Smooth muscle cell (in vitro differentiated cells): ENCODE data around the gene AWAT2. TPM values are rescaled to one million over a fixed set of nuclear protein-coding genes. Genes with fewer than 3 reads are reported as not detected.

ENCODE experiments used
- DNase-seq: peaks from one replicate; lab custom pipeline; 2025; ENCODE audit not compliant: unreplicated experiment; lab: John Stamatoyannopoulos, UW
- H2AFZ ChIP-seq: fragments of 200-600 bp; sonication (generic); 2 replicates; pipeline ENCODE4 v1.6.0; 2016; ENCODE audit warnings: antibody characterized with exemption, low read depth, mild to moderate bottlenecking
- H3F3A ChIP-seq: fragments of 200-600 bp; sonication (generic); 2 replicates; pipeline ENCODE4 v1.6.0; 2017; ENCODE audit warnings: antibody characterized with exemption, low read depth
- H3K27ac ChIP-seq: fragments of 200-600 bp; sonication (generic); 2 replicates; pipeline ENCODE4 v1.5.1; 2016; ENCODE audit warnings: low read depth, mild to moderate bottlenecking
- H3K27me3 ChIP-seq: fragments of 200-600 bp; sonication (generic); 2 replicates; pipeline ENCODE4 v1.6.1; 2016; ENCODE audit warnings: low read depth, mild to moderate bottlenecking
- H3K36me3 ChIP-seq: fragments of 200-600 bp; sonication (generic); 2 replicates; pipeline ENCODE4 v1.5.1; 2016; ENCODE audit warnings: low read depth
- H3K4me1 ChIP-seq: fragments of 200-600 bp; sonication (generic); 2 replicates; pipeline ENCODE4 v1.5.1; 2016; ENCODE audit warnings: low read depth
- H3K4me2 ChIP-seq: fragments of 200-600 bp; sonication (generic); 2 replicates; pipeline ENCODE4 v1.6.0; 2016; ENCODE audit warnings: mild to moderate bottlenecking
- H3K4me3 ChIP-seq: fragments of 200-600 bp; sonication (generic); 2 replicates; pipeline ENCODE4 v1.5.1; 2016; ENCODE audit warnings: mild to moderate bottlenecking
- H3K79me2 ChIP-seq: fragments of 200-600 bp; sonication (generic); 2 replicates; pipeline ENCODE4 v1.6.0; 2016; ENCODE audit warnings: low read depth, mild to moderate bottlenecking
- H3K9ac ChIP-seq: fragments of 200-600 bp; sonication (generic); 2 replicates; pipeline ENCODE4 v1.6.0; 2016; ENCODE audit warnings: low read depth
- H3K9me3 ChIP-seq: fragments of 200-600 bp; sonication (generic); replicated peaks from 2 replicates; pipeline ENCODE4 v1.5.1; 2016; ENCODE audit warnings: low read depth
- H4K20me1 ChIP-seq: fragments of 200-600 bp; sonication (generic); 2 replicates; pipeline ENCODE4 v1.6.0; 2016; ENCODE audit warnings: low read depth
- WGBS: methylation state at CpG from one replicate; pipeline ENCODE4 v1.1.7; 2016; ENCODE audit warnings: low lambda C conversion rate; 5-methylcytosine and 5-hydroxymethylcytosine counted together
- polyA plus RNA-seq: library from polyadenylated mRNA; unstranded; fragments of >200 nt; fragmentation: Nextera tagmentation; extraction: Ambion mirVana; gene quantifications from 2 replicates; pipeline ENCODE4 v1.2.1, GENCODE V29; 2016
- total RNA-seq: library from RNA; depleted of rRNA; stranded (reverse); fragments of >200 nt; gene quantifications from 2 replicates; pipeline ENCODE4 v1.2.3, GENCODE V29; 2014
- TF ChIP-seq, protein P1 (sequence below): fragments of 200-600 bp; sonication (generic); IDR thresholded peaks from 2 replicates; pipeline ENCODE4 v1.5.1; 2017; ENCODE audit warnings: borderline replicate concordance, mild to moderate bottlenecking, antibody characterized with exemption; ENCODE audit not compliant: insufficient read depth, poor library complexity, severe bottlenecking

Gene AWAT2
- total and polyA plus RNA-seq, 2 experiments from 2014 or later = not detected

DNA sequence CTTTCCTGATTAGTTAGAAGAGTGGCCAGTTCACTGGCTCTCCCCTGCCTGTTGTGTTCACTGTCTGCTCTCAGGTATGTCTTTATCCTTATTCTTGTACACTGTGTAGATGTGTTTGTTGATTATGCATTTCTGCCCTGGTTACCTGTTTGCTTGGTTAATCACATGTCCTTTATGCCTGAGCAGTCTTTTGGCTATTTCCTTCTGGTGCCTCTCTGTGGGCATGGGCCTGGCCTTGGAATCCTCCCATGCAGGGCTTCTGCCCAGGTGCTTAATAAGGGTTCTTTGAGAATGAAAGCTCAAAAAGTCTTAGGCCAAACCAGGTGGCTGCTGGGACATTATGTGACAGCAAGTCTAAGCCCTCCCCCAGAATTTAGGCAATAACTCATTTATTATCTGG is 39.0 kb upstream of the AWAT2 start:
- no peak overlapping the region for H2AFZ ChIP-seq
- H3K9me3 ChIP-seq = no peaks in the 10 kb centered on the region
- H3K27me3 ChIP-seq = no peaks in the 10 kb centered on the region
- H3K4me1 ChIP-seq = no peaks in the 10 kb centered on the region
- TF ChIP-seq, protein P1, sequence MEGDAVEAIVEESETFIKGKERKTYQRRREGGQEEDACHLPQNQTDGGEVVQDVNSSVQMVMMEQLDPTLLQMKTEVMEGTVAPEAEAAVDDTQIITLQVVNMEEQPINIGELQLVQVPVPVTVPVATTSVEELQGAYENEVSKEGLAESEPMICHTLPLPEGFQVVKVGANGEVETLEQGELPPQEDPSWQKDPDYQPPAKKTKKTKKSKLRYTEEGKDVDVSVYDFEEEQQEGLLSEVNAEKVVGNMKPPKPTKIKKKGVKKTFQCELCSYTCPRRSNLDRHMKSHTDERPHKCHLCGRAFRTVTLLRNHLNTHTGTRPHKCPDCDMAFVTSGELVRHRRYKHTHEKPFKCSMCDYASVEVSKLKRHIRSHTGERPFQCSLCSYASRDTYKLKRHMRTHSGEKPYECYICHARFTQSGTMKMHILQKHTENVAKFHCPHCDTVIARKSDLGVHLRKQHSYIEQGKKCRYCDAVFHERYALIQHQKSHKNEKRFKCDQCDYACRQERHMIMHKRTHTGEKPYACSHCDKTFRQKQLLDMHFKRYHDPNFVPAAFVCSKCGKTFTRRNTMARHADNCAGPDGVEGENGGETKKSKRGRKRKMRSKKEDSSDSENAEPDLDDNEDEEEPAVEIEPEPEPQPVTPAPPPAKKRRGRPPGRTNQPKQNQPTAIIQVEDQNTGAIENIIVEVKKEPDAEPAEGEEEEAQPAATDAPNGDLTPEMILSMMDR = no peak
- no peak for DNase-seq
- no peak overlapping the region for H3K4me2 ChIP-seq
- no peaks in the 10 kb centered on the region for H3K79me2 ChIP-seq
- H3K27ac ChIP-seq = no peak overlapping the region
- H3K4me3 ChIP-seq = no peak overlapping the region
- H3F3A ChIP-seq = no peaks in the 10 kb centered on the region
- H4K20me1 ChIP-seq = no peaks in the 10 kb centered on the region
- H3K9ac ChIP-seq = no peak overlapping the region
- no peaks in the 10 kb centered on the region for H3K36me3 ChIP-seq

DNA sequence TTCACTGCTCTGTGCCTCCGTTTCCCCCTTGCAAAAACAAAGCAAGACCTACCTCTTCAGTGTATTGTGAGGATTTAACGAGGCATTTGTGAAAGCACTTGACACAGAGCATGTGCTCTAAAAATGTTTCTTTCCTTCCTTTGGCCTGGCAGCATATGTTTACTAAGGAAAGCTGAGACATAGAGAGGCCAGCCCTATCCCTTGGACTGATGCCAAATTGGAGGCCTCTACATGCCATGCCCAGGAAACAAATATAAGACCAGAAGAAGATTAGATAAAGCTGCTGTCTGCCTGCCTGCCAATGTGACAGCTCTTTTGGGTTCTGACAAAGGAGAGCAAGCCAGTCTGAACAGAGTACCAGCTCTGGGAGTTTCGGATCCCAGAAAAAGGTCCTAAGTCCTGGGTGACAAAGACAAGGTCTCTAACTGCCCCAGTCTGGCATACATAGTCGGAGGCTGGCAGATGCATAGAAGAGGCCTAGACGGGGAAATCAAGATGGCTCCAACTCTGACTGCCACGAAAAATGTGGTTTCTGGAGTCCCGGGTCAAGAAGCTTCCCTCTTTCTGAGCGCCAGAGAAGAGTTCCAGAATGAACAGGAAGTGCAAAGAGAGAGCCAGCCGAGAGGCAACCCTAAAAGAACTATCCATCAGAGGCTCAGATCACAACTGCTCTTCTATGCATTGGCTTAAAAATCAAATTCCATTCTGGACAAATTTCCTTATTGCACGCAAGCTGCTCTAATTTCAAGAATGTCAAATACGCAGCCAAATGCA is 38.3 kb upstream of the AWAT2 start:
- WGBS = 55% methylated on average over 11 of the region's 11 CpGs

DNA sequence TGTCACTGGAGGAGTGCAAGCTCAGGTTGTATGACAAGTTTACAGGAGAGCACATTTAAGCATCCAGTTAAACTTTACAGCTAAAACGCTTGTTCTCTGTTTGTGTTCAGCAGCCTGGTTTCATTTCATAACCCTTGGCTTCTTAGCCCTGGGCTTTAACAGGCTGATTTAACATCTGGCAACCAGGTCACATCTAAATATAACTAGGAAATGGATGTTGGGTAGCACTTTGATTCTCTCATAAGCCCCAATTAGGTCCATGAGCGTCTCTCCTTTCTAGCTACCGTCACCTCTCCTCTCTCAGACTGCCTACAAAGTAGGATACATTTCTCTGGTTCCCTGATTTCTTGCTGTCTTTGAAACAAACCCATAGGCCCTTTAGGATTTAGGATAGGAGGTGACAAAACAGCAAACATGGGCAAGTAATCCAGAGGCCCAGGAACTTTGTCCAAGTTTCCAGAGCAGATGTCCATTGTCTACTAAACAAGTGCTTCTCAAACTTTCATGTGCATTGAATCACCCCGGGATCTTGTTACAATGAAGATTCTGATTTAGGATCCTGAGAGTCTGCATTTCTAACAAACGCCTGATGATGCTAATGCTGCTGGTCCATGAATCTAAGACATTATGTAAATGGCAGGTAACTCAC is 35.0 kb upstream of the AWAT2 start:
- H3K27ac ChIP-seq = no peak overlapping the region
- 78% methylated on average over 5 of the region's 5 CpGs for whole genome bisulfite sequencing
- no peak overlapping the region for H3K9ac ChIP-seq
- H3K36me3 ChIP-seq = no peaks in the 10 kb centered on the region
- H2AFZ ChIP-seq = no peak overlapping the region
- no peaks in the 10 kb centered on the region for H3K9me3 ChIP-seq
- H3K4me1 ChIP-seq = no peaks in the 10 kb centered on the region
- H4K20me1 ChIP-seq = no peaks in the 10 kb centered on the region
- no peak overlapping the region for H3K4me3 ChIP-seq
- H3K79me2 ChIP-seq = no peaks in the 10 kb centered on the region
- H3K27me3 ChIP-seq = no peaks in the 10 kb centered on the region
- no peaks in the 10 kb centered on the region for H3F3A ChIP-seq
- TF ChIP-seq, protein P1 = no peak
- DNase-seq = no peak
- no peak overlapping the region for H3K4me2 ChIP-seq

More for the DNA sequence above, 38.3 kb upstream of the AWAT2 start:
- no peak overlapping the region for H3K9ac ChIP-seq
- DNase-seq = no peak
- no peaks in the 10 kb centered on the region for H3K79me2 ChIP-seq
- no peak overlapping the region for H3K4me2 ChIP-seq
- no peak overlapping the region for H3K4me3 ChIP-seq
- H3K27ac ChIP-seq = no peak overlapping the region
- no peaks in the 10 kb centered on the region for H3K27me3 ChIP-seq
- no peaks in the 10 kb centered on the region for H4K20me1 ChIP-seq
- no peak overlapping the region for H2AFZ ChIP-seq
- H3K36me3 ChIP-seq = no peaks in the 10 kb centered on the region
- TF ChIP-seq, protein P1 = no peak
- H3K9me3 ChIP-seq = no peaks in the 10 kb centered on the region
- H3K4me1 ChIP-seq = no peaks in the 10 kb centered on the region
- H3F3A ChIP-seq = no peaks in the 10 kb centered on the region
